HG03139 (cell line): Measurements from ENCODE around the gene POLRMT.

Experiments used
- ATAC-seq: cut with Tn5 transposase; IDR thresholded peaks from one replicate; pipeline ENCODE4 v1.9.1; 2021; ENCODE audit not compliant: unreplicated experiment

Gene POLRMT

DNA sequence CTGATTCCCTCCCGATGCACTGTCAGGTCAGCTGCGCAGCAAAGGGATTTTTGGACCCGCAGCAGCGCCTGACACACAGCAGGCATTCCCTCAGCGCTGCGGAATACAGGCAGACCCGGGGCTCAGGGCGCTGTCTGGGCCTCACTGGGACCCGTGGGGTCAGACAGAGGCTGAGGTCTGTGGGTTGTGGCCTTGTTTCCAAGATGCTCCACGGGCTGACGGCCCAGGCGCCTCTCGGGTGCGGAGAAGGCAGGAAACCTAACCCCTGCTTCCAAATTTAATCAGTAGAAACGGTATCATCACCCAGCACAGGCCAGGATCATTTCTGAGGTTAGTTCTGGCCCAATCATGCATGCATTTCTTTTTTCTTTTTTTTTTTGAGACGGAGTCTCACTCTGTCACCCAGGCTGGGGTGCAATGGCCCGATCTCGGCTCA lies 30.4 kb upstream of the POLRMT start:
- no peak for ATAC-seq

DNA sequence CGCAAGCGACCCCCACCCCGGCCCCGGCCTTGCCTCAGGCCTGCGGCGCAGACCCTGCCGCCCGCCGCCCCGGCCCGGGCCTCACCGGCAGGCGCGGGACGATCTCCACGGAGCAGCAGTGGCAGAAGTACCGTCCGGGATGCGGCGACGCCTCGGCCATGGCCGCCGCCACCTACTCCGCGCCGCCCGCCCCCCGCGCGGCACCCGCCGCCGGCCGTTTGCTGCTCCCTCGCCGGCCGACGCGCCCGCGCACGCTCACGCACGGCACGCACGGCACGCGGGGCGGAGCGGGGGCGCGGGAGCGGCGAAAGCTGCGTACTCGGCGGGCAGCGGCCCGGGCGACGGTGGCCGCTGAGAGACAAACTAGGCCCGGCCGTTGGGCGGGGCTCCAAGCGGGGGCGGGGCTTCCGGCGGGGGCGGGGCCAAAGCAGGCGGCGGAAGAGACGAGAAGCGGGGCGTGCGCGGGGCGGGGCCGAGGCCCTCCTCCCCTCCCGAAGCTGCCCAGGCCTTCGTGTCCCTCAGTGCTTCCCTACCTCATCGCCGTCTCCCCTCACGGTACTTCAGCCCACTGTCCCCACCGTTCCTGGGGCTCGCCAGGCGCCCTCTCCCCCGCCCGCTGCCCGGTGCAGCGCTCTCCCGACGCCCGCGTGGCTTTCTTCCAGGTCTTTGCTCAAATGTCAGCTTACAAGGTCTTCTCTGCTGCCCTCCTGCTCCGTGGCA lies 29.8 kb upstream of the POLRMT start, which contains the start of gene RNF126:
TSS of gene RNF126 (minus strand) at position 253 of the 720 bp plus-strand sequence. CDS start at position 160, 93 bp downstream.
- ATAC-seq = peak; percentile 47

- ATAC-seq = no peak
These were observed 29.0 kb upstream of the POLRMT start for GRCh38 chr19:662207-662961.

DNA sequence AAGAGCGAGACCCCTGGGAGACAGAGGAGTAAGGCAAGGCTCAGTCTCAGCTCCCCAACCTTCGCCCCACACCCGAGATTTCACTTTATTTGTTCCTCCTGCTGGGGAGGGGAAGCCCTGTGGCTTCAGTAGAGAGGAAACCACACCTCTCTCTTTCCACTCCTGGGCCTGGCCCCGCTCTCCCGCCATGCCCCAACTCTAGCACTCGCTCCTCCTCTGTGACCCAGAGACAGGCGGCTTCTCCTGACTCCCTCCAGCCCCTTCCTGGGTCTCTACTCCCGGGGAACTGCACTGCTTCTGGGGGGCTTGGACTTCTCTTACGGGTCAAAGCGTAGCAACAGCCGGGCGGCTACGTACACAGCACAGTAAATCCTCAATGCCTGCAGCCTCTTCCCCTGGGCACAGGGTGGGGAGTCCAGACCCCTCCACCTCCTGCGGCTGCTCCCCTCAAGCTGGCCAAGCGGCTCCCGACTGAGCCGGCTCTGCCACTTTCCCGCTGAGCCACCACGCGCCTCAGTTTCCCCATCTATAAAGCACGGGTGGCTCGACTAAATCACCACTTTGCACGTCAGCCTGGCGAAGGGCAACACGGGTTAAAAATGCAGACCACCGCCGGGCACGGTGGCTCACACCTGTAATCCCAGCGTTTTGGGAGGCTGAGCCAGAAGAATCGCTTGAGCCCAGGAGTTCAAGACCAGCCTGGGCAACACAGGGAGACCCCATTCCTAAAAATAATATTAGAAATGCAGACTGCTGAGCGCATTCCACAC lies 28.3 kb upstream of the POLRMT start:
- no peak for ATAC-seq

- no peak for ATAC-seq
These were observed 27.6 kb upstream of the POLRMT start for GRCh38 chr19:660793-661426.

DNA sequence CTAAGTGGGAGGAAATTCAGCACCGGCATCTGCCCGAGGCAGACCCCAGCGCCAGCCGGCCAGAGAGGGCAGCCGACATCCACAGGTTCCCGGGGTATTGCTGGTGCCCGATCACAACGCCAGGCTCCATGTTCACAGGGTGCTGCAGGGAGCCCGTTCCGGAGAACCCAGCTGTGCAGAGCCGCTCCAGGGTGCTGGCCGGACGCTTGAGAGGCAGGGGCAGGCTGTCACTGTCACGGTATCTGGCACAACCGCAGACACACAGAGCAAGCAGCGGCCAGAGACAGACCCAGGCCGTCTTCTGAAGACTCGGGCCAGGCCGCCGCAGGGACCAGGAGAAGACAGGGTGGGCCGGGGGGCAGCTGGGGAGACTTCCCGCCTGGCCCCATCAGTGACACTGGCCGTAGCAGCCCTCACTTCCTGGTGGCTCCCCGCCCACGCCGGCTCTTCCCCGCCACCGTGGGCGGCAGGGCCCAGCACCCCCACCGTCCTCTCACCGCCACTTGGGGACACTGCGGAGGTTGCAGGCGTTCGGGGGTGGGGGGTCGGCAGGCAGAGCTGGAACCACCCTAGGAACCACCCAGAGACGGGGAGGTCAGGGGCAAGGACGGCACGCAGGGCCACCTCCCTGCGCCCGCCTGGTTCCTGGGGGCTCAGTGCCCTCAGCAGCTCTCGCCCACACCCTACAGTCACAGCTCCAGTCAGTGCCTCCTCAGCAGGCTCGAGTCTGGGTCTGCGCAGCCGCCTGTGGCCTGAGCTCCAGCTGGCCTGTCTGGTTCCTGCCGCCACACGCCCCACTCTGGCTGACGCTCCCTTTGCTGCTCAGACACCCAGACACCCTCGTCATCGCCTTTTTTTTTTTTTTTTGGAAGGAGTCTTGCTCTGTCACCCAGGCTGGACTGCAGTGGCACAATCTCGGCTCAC lies 25.8 kb upstream of the POLRMT start:
- ATAC-seq = no peak

GRCh38 chr19:658059-658839 lies 24.9 kb upstream of the POLRMT start:
- no peak for ATAC-seq

GRCh38 chr19:657611-658010 lies 24.3 kb upstream of the POLRMT start:
- ATAC-seq = no peak

DNA sequence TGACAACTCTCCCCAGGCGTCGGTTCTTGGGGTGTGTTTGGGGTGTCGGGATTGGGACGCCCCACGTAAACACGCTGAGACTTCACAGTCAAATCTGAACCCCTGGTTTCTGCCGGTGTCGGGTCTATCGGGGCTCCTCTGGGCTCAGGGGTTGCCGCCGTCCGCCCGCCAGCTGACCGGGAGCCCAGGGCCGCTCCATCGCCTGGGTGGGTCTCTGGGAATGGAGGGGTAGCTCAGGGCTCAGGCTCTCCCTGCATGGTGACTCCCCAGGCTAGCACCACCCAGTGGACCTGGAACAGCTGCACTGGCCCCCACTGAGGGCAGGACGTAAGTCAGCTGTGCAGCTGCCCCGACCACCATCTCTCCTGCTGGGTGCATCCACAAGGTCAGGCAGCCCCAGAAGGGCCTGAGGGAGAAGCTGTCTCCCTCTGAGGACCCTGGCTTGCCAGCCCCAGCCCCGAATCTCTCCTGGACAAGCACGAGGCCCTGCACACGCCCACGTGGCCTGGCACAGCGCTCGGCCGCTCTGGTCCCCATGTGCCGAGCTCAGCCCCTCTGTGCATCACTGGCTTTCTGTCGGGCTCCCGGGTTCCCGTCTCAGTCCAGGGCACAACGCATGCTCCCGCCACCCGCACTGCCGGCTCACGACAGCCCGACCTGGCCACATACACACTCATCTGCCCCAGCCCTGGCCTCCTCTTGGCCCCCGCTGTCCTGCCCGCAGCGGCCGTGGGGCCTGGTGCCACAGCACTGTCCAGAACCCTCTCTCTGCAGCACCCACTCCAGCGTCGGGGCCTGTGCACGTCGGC lies 23.6 kb upstream of the POLRMT start:
- no peak for ATAC-seq

DNA sequence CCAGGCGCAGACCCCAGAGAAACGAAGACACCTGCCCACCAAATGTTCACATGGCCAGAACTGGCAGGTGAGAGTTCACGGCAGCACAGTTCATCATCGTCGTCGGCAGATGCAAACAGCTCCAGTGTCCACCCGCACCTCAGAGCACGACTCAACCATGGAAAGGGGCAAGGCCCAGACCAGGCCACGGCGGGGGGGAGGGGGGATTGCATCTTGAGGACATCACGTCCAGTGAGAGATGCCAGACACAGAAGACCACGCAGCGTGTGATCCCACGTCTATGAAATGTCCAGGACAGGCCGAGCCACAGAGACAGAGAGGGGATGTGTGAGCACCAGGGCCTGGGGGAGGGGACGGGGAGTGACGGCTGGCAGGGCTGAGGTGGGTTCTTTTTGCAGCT lies 22.4 kb upstream of the POLRMT start:
- no peak for ATAC-seq

- no peak for ATAC-seq
These were observed 20.1 kb upstream of the POLRMT start for GRCh38 chr19:653425-653824.

DNA sequence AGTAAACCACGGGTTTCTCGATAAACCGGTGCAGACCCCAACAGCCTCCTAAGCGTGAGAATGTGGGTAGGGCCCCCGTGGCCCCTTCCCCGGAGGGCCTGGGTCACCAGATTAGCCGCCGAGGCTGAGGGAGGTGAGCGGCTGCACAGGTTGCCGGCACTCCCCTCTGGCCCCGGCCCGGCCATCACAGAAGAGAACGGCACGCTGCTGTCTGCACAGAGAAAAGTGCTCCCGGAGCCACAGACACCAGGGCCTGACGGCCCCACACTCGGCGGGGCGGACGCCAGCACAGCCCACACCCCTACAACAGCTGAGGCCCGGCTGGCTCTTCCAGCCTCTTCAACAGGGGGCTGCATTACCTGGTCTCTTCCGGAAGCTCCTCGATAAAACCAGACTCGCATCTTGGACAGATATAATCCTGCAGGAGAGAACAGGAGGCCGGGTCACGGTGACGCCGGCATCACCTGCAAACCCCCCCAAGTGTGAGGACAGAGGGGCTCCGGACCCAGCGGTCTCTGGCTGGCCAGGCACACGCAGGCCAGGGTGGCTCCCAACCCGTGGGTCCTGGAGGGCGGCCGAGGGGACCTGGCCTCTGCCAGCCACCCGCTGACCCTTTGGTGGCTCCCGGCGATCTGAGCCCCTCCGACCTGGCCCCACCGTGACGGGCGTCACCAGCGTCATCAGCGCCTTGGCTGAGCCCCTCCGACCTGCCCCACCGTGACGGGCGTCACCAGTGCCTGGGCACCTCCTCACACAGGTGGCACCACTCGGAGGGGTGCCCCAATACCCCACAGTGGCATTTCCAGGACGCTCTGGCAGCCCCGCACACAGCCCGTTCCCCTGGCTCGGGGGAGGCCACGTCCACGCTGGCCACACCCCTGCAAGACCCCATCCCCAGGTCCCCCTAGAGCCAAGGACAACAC lies 19.4 kb upstream of the POLRMT start:
- no peak for ATAC-seq

- ATAC-seq = no peak
These were observed 18.7 kb upstream of the POLRMT start for GRCh38 chr19:651991-652390.

- ATAC-seq = no peak
These were observed 17.9 kb upstream of the POLRMT start for GRCh38 chr19:651114-651818.

DNA sequence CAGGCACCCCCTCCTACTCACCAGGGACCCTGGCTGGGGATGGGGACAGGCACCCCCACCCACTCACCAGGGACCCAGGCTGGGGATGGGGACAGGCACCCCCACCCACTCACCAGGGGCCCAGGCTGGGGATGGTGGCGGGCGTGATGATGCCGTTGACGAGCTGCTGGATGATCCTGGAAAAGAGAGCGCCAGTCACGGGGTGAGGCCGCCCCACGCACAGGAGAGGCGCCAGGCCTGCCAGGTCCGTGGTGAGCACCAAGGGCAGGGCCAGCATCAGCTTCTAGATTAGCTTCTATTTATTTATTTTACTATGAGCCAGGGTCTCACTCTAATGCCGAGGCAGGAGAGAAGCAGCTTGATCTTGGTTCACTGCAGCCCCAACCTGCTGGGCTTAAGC lies 16.8 kb upstream of the POLRMT start:
- ATAC-seq = no peak

DNA sequence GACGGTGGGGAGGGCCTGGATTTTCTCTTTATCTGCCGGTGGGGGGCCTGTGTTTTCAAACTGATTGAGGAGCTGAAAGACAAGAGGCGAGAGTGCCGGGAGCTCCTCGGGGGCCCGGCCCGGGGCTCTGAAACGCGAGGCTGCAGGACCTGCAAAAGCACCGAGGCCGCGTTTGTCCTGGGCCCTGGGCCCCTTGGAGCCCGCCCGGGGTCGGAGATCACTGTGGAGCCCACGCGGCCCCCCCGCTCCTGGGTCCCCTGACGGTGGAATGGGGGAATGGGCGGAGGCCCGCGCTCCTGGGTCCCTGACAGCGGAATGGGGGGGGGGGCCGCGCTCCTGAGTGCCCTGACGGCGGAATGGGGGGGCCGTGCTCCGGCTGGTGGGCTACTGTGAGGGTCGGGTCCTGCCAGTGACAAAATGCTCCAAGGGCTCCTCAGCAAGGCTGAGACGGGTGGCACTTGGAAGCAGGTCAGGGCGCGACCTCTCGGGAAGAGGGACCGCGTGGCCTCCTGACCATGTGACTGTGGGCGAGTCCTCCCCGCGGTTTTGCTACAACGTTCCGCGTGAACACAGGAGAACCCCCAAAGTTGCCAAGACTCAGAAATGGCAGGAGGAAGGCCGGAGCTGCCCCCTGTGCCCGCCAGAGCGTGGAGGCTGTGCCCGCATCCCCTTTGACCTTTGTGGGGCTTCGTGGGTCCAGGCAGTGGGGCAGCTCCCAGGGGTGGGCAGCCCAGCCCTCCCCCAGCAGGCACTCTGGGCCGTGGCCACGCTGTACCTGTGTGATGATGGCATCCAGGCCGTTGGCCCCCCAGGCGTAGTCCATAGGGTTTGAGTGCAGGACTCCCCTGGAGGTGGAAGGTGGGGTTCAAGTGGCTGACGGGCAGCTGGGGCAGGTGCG lies 15.8 kb upstream of the POLRMT start:
- ATAC-seq = no peak
